DND-41 (cell line): ENCODE data around the gene POU2F1.

Source experiments
- ATAC-seq: fragments of 200-7000 bp; cut with Tn5 transposase; 3 replicates; pipeline ENCODE4 v1.9.1; 2021; ENCODE audit warnings: low read depth; ENCODE audit not compliant: insufficient read depth
- DNase-seq: peaks from one replicate; pipeline ENCODE4 v3.0.0-alpha.2; 2020
- H2AFZ ChIP-seq: 2 replicates; pipeline ENCODE4 v1.6.0; 2012; ENCODE audit warnings: low read depth, low read length
- H3K27ac ChIP-seq: 2 replicates; pipeline ENCODE4 v1.5.1; 2012; ENCODE audit warnings: low read length, inconsistent platforms
- H3K27me3 ChIP-seq: fragments of 200-600 bp; sonication (generic); 2 replicates; pipeline ENCODE4 v1.6.0; 2012; ENCODE audit warnings: low read length, mild to moderate bottlenecking, inconsistent platforms; ENCODE audit not compliant: insufficient read depth, poor library complexity
- H3K36me3 ChIP-seq: 2 replicates; pipeline ENCODE4 v1.5.1; 2012; ENCODE audit warnings: low read length, inconsistent platforms; ENCODE audit not compliant: insufficient read depth
- H3K4me1 ChIP-seq: 2 replicates; pipeline ENCODE4 v1.5.1; 2012; ENCODE audit warnings: mild to moderate bottlenecking, low read length; ENCODE audit not compliant: insufficient read depth
- H3K4me2 ChIP-seq: 2 replicates; pipeline ENCODE4 v1.6.0; 2012; ENCODE audit warnings: mild to moderate bottlenecking, moderate library complexity, low read length, inconsistent platforms; ENCODE audit not compliant: insufficient read depth
- H3K4me3 ChIP-seq, 2 experiments: fragments of 200-600 bp in 1 of 2; shearing (Covaris generic) in 1 of 2; 2 replicates each; pipeline ENCODE4 v1.5.1; 2012 to 2016; ENCODE audit warnings: inconsistent platforms in 2 of 2, low read length in 2 of 2, mild to moderate bottlenecking in 2 of 2, low read depth in 1 of 2, moderate library complexity in 1 of 2
- H3K79me2 ChIP-seq: 2 replicates; pipeline ENCODE4 v1.6.0; 2012; ENCODE audit warnings: low read length, inconsistent platforms; ENCODE audit not compliant: insufficient read depth
- H3K9ac ChIP-seq: 2 replicates; pipeline ENCODE4 v1.6.0; 2012; ENCODE audit warnings: low read depth, mild to moderate bottlenecking, inconsistent platforms, low read length, moderate library complexity
- H3K9me3 ChIP-seq: 2 replicates; pipeline ENCODE4 v1.5.1; 2012; ENCODE audit warnings: low read length, moderate library complexity, mild to moderate bottlenecking, inconsistent platforms; ENCODE audit not compliant: insufficient read depth, severe bottlenecking
- H4K20me1 ChIP-seq: 2 replicates; pipeline ENCODE4 v1.6.0; 2012; ENCODE audit warnings: low read length; ENCODE audit not compliant: insufficient read depth
- CTCF ChIP-seq: IDR thresholded peaks from 2 replicates; pipeline ENCODE4 v1.5.1; 2012; ENCODE audit warnings: borderline replicate concordance, low read length, moderate library complexity, mild to moderate bottlenecking; ENCODE audit not compliant: poor library complexity, severe bottlenecking; ENCODE audit errors: extremely low read depth
- EZH2 ChIP-seq: IDR thresholded peaks from 3 replicates; pipeline ENCODE4 v1.6.1; 2012; ENCODE audit warnings: borderline replicate concordance, low read depth, mild to moderate bottlenecking, moderate library complexity, low read length, inconsistent platforms; ENCODE audit not compliant: severe bottlenecking

Gene POU2F1

GRCh38 chr1:167409183-167409582 is 188.5 kb downstream of the POU2F1 start:
- no peaks in the 10 kb centered on the region for H3K4me1 ChIP-seq
- H3K27me3 ChIP-seq: no peaks in the 10 kb centered on the region
- H3K79me2 ChIP-seq: no peaks in the 10 kb centered on the region
- ATAC-seq: peak; percentile 58; the same call in 1 of the 3 replicates
- no peak overlapping the region for H3K4me2 ChIP-seq
- peaks cover 39% of the 10 kb centered on the region for H3K36me3 ChIP-seq
- no peak overlapping the region for H3K27ac ChIP-seq
- H2AFZ ChIP-seq: no peak overlapping the region
- no peaks in the 10 kb centered on the region for H4K20me1 ChIP-seq
- H3K9me3 ChIP-seq: no peaks in the 10 kb centered on the region
- TF ChIP-seq CTCF (peak; percentile 42), EZH2 (no peak)
- DNase-seq: no peak
- H3K9ac ChIP-seq: no peak overlapping the region
- no peak overlapping the region for H3K4me3 ChIP-seq

GRCh38 chr1:167412072-167412471 is 191.4 kb downstream of the POU2F1 start:
- H3K27ac ChIP-seq: no peak overlapping the region
- TF ChIP-seq EZH2 (no peak), CTCF (no peak)
- no peaks in the 10 kb centered on the region for H3K9me3 ChIP-seq
- no peak overlapping the region for H2AFZ ChIP-seq
- DNase-seq (no peak), ATAC-seq (no peak)
- H3K79me2 ChIP-seq: no peaks in the 10 kb centered on the region
- H3K4me1 ChIP-seq: no peaks in the 10 kb centered on the region
- H3K27me3 ChIP-seq: no peaks in the 10 kb centered on the region
- H4K20me1 ChIP-seq: no peaks in the 10 kb centered on the region
- H3K4me2 ChIP-seq: no peak overlapping the region
- H3K9ac ChIP-seq: no peak overlapping the region
- no peak overlapping the region for H3K4me3 ChIP-seq
- peaks cover 47% of the 10 kb centered on the region for H3K36me3 ChIP-seq

GRCh38 chr1:167412920-167413319 is 192.2 kb downstream of the POU2F1 start:
- no peaks in the 10 kb centered on the region for H3K9me3 ChIP-seq
- H3K4me3 ChIP-seq: no peak overlapping the region
- H3K27me3 ChIP-seq: no peaks in the 10 kb centered on the region
- H3K79me2 ChIP-seq: no peaks in the 10 kb centered on the region
- no peak overlapping the region for H3K27ac ChIP-seq
- H3K36me3 ChIP-seq: peaks cover 47% of the 10 kb centered on the region
- ATAC-seq (no peak), DNase-seq (no peak)
- peaks cover 2% of the 10 kb centered on the region; the same call in 1 of the 2 replicates for H3K4me1 ChIP-seq
- H3K4me2 ChIP-seq: no peak overlapping the region
- H3K9ac ChIP-seq: no peak overlapping the region
- TF ChIP-seq CTCF (no peak), EZH2 (no peak)
- H4K20me1 ChIP-seq: no peaks in the 10 kb centered on the region
- H2AFZ ChIP-seq: no peak overlapping the region

- H4K20me1 ChIP-seq: no peaks in the 10 kb centered on the region
- DNase-seq (no peak), ATAC-seq (no peak)
- no peak overlapping the region for H3K27ac ChIP-seq
- TF ChIP-seq CTCF (no peak), EZH2 (no peak)
- H3K27me3 ChIP-seq: no peaks in the 10 kb centered on the region
- H2AFZ ChIP-seq: no peak overlapping the region
- H3K9ac ChIP-seq: no peak overlapping the region
- no peaks in the 10 kb centered on the region for H3K9me3 ChIP-seq
- H3K79me2 ChIP-seq: no peaks in the 10 kb centered on the region
- H3K4me1 ChIP-seq: peaks cover 6% of the 10 kb centered on the region
- H3K4me2 ChIP-seq: no peak overlapping the region
- H3K36me3 ChIP-seq: peaks cover 47% of the 10 kb centered on the region
- no peak overlapping the region for H3K4me3 ChIP-seq
Observed at GRCh38 chr1:167413328-167413727, 192.6 kb downstream of the POU2F1 start.
